ENCODE data around the gene SUN3. TPM values are rescaled to one million over a fixed set of nuclear protein-coding genes. Genes with fewer than 3 reads are reported as not detected.

The SUN3 gene
- total and polyA plus RNA-seq, 2 of the 13 experiments (the other 11 are each of a cell fraction or from before 2014, with no cell fraction given): not detected

- TF ChIP-seq, protein P1, sequence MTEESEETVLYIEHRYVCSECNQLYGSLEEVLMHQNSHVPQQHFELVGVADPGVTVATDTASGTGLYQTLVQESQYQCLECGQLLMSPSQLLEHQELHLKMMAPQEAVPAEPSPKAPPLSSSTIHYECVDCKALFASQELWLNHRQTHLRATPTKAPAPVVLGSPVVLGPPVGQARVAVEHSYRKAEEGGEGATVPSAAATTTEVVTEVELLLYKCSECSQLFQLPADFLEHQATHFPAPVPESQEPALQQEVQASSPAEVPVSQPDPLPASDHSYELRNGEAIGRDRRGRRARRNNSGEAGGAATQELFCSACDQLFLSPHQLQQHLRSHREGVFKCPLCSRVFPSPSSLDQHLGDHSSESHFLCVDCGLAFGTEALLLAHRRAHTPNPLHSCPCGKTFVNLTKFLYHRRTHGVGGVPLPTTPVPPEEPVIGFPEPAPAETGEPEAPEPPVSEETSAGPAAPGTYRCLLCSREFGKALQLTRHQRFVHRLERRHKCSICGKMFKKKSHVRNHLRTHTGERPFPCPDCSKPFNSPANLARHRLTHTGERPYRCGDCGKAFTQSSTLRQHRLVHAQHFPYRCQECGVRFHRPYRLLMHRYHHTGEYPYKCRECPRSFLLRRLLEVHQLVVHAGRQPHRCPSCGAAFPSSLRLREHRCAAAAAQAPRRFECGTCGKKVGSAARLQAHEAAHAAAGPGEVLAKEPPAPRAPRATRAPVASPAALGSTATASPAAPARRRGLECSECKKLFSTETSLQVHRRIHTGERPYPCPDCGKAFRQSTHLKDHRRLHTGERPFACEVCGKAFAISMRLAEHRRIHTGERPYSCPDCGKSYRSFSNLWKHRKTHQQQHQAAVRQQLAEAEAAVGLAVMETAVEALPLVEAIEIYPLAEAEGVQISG (CRISPR knock-in tag; IDR thresholded peaks at IDR 0.05): no peak
- TF ChIP-seq, protein P2, sequence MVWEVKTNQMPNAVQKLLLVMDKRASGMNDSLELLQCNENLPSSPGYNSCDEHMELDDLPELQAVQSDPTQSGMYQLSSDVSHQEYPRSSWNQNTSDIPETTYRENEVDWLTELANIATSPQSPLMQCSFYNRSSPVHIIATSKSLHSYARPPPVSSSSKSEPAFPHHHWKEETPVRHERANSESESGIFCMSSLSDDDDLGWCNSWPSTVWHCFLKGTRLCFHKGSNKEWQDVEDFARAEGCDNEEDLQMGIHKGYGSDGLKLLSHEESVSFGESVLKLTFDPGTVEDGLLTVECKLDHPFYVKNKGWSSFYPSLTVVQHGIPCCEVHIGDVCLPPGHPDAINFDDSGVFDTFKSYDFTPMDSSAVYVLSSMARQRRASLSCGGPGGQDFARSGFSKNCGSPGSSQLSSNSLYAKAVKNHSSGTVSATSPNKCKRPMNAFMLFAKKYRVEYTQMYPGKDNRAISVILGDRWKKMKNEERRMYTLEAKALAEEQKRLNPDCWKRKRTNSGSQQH (CRISPR knock-in tag; IDR thresholded peaks at IDR 0.05; ENCODE audit: low read depth): no peak
- TF ChIP-seq ZNF737 (CRISPR knock-in tag; IDR thresholded peaks at IDR 0.05; ENCODE audit: borderline replicate concordance) (no peak), AKAP8 (CRISPR knock-in tag; IDR thresholded peaks at IDR 0.05) (no peak)
Measured at GRCh38 chr7:48004638-48005037, 24.3 kb downstream of the SUN3 start (continued).

- intact Hi-C loops (cut with micrococcal nuclease; ENCODE audit: unreplicated experiment): no loop called here
- H4K20me1 ChIP-seq (ENCODE audit: insufficient read depth, low read length): no peaks in the 10 kb centered on the region
- no peaks in the 10 kb centered on the region for H3K9me3 ChIP-seq (ENCODE audit: low read length)
- no peaks in the 10 kb centered on the region for H3K4me1 ChIP-seq (ENCODE audit: insufficient read depth, low read length)
- H3K27ac ChIP-seq (ENCODE audit: extremely low read length, insufficient read depth, low read length): no peak overlapping the region
- no peaks in the 10 kb centered on the region for H3K79me2 ChIP-seq (ENCODE audit: insufficient read depth, low read length)
- no TSS peak for BruUV-seq (replicated peaks)
- WGBS (ENCODE audit: low lambda C conversion rate): 25% methylated on average over 2 of the region's 2 CpGs
- H3K4me3 ChIP-seq (replicated peaks in 1 of 3; ENCODE audit: insufficient read depth in 1 of 3, low read depth in 2 of 3, low read length in 3 of 3): no peak overlapping the region
- H3K36me3 ChIP-seq (replicated peaks in 1 of 2; ENCODE audit: control insufficient read depth in 1 of 2, insufficient read depth in 2 of 2, low read length in 2 of 2): no peaks in the 10 kb centered on the region
- ChIA-PET POLR2A (no interaction called here), CTCF (ENCODE audit: low intra/inter-chr PET ratio, low total read pairs) (no interaction called here)
- in situ Hi-C loops (cut with HindIII; ENCODE audit: extremely low pct_ligation_motif_present, low pct_unique_long_range_greater_than_20kb): no loop called here
- H3K4me2 ChIP-seq (ENCODE audit: low read depth, low read length): no peak overlapping the region
- no peak overlapping the region for H2AFZ ChIP-seq (ENCODE audit: low read length)
- DNase-seq (ENCODE audit: low spot score): no peak
- peaks cover 0 to 7% of the 10 kb centered on the region in 2 experiments; a peak in 1 of 5 replicates for H3K27me3 ChIP-seq (ENCODE audit: control insufficient read depth in 1 of 2, insufficient read depth in 2 of 2, low read length in 2 of 2)
- no peak for ATAC-seq
- H3K9ac ChIP-seq (ENCODE audit: insufficient read depth, low read depth, low read length): no peak overlapping the region
- FAIRE-seq: no peak
- TF ChIP-seq TBX3 (IDR thresholded peaks at IDR 0.05; ENCODE audit: borderline replicate concordance) (no peak), JDP2 (CRISPR knock-in tag; IDR thresholded peaks at IDR 0.05; ENCODE audit: borderline replicate concordance) (no peak), ZNF547 (CRISPR knock-in tag; IDR thresholded peaks at IDR 0.05) (no peak), AKAP8 (CRISPR knock-in tag; IDR thresholded peaks at IDR 0.05) (no peak), ZNF747 (CRISPR knock-in tag; IDR thresholded peaks at IDR 0.05; ENCODE audit: borderline replicate concordance) (no peak), TFDP1 (CRISPR knock-in tag; IDR thresholded peaks at IDR 0.05; ENCODE audit: borderline replicate concordance) (no peak), FOXK1 (CRISPR knock-in tag; IDR thresholded peaks at IDR 0.05; ENCODE audit: borderline replicate concordance, low read depth) (no peak), SAFB2 (CRISPR knock-in tag; IDR thresholded peaks at IDR 0.05; ENCODE audit: borderline replicate concordance, low read depth) (no peak), ZNF281 (CRISPR knock-in tag; IDR thresholded peaks at IDR 0.05; ENCODE audit: borderline replicate concordance) (no peak)
- TF ChIP-seq, protein P2 (CRISPR knock-in tag; IDR thresholded peaks at IDR 0.05; ENCODE audit: low read depth): no peak
Measured at GRCh38 chr7:48004032-48004431, 24.9 kb downstream of the SUN3 start.

Data from HepG2 (cell line).